Liver (tissue), 3 donors: ENCODE results near the gene LCE3C.

Source experiments
- EGR1 ChIP-seq, 2 donors: IDR thresholded peaks; 2 replicates each; pipeline ENCODE4 v1.6.1; 2016 to 2018; ENCODE audit warnings: antibody characterized with exemption in 2 of 2, low read depth in 2 of 2
- FOXA1 ChIP-seq: IDR thresholded peaks from 2 replicates; pipeline ENCODE4 v1.6.1; 2016; ENCODE audit warnings: antibody characterized with exemption
- GABPA ChIP-seq, 2 donors: IDR thresholded peaks in 1 of 2; conservative IDR thresholded peaks in 1 of 2; 2 replicates each; pipeline ENCODE4 v1.6.1; 2016; ENCODE audit warnings: antibody characterized with exemption in 2 of 2, mild to moderate bottlenecking in 1 of 2, moderate library complexity in 1 of 2
- NR2F2 ChIP-seq: IDR thresholded peaks from 2 replicates; pipeline ENCODE4 v1.6.1; 2016; ENCODE audit warnings: antibody characterized with exemption
- RAD21 ChIP-seq, 2 donors: IDR thresholded peaks; 2 replicates each; pipeline ENCODE4 v1.6.1; 2016; ENCODE audit warnings: antibody characterized with exemption in 2 of 2, mild to moderate bottlenecking in 2 of 2
- TAF1 ChIP-seq: conservative IDR thresholded peaks from 2 replicates; pipeline ENCODE4 v1.6.1; 2016; ENCODE audit warnings: antibody characterized with exemption, mild to moderate bottlenecking
- YY1 ChIP-seq: IDR thresholded peaks from 2 replicates; pipeline ENCODE4 v1.6.1; 2016; ENCODE audit warnings: antibody characterized with exemption, mild to moderate bottlenecking
- TF ChIP-seq, protein P1 (sequence below): fragments of 150-350 bp; IDR thresholded peaks from 2 replicates; pipeline ENCODE4 v1.5.1; 2017; ENCODE audit warnings: improper control_type of control experiment, low read depth, low read length; ENCODE audit not compliant: missing input control
- TF ChIP-seq, protein P2 (sequence below): IDR thresholded peaks from 2 replicates; pipeline ENCODE4 v1.6.1; 2016; ENCODE audit warnings: antibody characterized with exemption
- TF ChIP-seq, protein P3 (sequence below): IDR thresholded peaks from 2 replicates; pipeline ENCODE4 v1.6.1; 2016; ENCODE audit warnings: antibody characterized with exemption, mild to moderate bottlenecking
- TF ChIP-seq, protein P4 (sequence below): IDR thresholded peaks from 2 replicates; pipeline ENCODE4 v1.6.1; 2016; ENCODE audit warnings: antibody characterized with exemption
- donor health status: healthy.
- donor health status: healthy.

DNA sequence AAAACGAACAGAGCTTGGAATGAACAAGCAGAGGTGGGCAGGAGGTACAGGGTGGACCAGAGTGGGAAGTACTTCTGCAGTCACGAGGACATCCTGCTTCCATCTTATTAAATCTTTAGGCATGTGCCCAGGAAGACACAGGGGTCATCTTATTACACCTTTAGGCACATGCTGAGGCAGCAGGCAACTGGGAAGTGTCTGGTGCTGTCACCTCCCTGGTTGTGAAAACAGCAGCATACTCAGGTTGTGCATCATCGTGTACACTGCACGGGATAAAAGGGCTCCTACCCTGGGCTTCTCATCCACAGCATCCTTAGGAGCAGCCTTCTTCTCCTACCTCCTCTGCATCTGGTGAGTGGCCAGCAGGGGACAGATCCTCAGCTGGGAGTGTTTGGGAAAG is at the start of gene LCE3C:
- TF ChIP-seq, protein P1, sequence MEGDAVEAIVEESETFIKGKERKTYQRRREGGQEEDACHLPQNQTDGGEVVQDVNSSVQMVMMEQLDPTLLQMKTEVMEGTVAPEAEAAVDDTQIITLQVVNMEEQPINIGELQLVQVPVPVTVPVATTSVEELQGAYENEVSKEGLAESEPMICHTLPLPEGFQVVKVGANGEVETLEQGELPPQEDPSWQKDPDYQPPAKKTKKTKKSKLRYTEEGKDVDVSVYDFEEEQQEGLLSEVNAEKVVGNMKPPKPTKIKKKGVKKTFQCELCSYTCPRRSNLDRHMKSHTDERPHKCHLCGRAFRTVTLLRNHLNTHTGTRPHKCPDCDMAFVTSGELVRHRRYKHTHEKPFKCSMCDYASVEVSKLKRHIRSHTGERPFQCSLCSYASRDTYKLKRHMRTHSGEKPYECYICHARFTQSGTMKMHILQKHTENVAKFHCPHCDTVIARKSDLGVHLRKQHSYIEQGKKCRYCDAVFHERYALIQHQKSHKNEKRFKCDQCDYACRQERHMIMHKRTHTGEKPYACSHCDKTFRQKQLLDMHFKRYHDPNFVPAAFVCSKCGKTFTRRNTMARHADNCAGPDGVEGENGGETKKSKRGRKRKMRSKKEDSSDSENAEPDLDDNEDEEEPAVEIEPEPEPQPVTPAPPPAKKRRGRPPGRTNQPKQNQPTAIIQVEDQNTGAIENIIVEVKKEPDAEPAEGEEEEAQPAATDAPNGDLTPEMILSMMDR: no peak
- TF ChIP-seq, protein P2, sequence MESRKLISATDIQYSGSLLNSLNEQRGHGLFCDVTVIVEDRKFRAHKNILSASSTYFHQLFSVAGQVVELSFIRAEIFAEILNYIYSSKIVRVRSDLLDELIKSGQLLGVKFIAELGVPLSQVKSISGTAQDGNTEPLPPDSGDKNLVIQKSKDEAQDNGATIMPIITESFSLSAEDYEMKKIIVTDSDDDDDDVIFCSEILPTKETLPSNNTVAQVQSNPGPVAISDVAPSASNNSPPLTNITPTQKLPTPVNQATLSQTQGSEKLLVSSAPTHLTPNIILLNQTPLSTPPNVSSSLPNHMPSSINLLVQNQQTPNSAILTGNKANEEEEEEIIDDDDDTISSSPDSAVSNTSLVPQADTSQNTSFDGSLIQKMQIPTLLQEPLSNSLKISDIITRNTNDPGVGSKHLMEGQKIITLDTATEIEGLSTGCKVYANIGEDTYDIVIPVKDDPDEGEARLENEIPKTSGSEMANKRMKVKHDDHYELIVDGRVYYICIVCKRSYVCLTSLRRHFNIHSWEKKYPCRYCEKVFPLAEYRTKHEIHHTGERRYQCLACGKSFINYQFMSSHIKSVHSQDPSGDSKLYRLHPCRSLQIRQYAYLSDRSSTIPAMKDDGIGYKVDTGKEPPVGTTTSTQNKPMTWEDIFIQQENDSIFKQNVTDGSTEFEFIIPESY: no peak
- TF ChIP-seq TAF1: no peak
- TF ChIP-seq NR2F2: no peak
- TF ChIP-seq EGR1 (IDR thresholded peaks at IDR 0.05; ENCODE audit: low read depth in 2 of 2): no peak
- no peak for TF ChIP-seq YY1
- TF ChIP-seq, protein P3, sequence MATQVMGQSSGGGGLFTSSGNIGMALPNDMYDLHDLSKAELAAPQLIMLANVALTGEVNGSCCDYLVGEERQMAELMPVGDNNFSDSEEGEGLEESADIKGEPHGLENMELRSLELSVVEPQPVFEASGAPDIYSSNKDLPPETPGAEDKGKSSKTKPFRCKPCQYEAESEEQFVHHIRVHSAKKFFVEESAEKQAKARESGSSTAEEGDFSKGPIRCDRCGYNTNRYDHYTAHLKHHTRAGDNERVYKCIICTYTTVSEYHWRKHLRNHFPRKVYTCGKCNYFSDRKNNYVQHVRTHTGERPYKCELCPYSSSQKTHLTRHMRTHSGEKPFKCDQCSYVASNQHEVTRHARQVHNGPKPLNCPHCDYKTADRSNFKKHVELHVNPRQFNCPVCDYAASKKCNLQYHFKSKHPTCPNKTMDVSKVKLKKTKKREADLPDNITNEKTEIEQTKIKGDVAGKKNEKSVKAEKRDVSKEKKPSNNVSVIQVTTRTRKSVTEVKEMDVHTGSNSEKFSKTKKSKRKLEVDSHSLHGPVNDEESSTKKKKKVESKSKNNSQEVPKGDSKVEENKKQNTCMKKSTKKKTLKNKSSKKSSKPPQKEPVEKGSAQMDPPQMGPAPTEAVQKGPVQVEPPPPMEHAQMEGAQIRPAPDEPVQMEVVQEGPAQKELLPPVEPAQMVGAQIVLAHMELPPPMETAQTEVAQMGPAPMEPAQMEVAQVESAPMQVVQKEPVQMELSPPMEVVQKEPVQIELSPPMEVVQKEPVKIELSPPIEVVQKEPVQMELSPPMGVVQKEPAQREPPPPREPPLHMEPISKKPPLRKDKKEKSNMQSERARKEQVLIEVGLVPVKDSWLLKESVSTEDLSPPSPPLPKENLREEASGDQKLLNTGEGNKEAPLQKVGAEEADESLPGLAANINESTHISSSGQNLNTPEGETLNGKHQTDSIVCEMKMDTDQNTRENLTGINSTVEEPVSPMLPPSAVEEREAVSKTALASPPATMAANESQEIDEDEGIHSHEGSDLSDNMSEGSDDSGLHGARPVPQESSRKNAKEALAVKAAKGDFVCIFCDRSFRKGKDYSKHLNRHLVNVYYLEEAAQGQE: no peak
- TF ChIP-seq RAD21 (IDR thresholded peaks at IDR 0.05): no peak
- no peak for TF ChIP-seq GABPA (IDR thresholded peaks at IDR 0.05 in 1 of 2, conservative IDR thresholded peaks at IDR 0.05 in 1 of 2)
- no peak for TF ChIP-seq FOXA1
- TF ChIP-seq, protein P4, sequence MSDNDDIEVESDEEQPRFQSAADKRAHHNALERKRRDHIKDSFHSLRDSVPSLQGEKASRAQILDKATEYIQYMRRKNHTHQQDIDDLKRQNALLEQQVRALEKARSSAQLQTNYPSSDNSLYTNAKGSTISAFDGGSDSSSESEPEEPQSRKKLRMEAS: no peak
